HG03135 (cell line): ENCODE results near the gene PREP.
A peak's percentile ranks its signal among the peaks of the same experiment; 100 is the strongest.
"Not testable (repeated sequence)": the region's sequence is repeated elsewhere in the genome, so short reads cannot be mapped to it uniquely, and the experiment has no call there.

Experiments
- ATAC-seq: cut with Tn5 transposase; IDR thresholded peaks from one replicate; pipeline ENCODE4 v1.9.1; 2021; ENCODE audit warnings: mild to moderate bottlenecking, moderate library complexity; ENCODE audit not compliant: unreplicated experiment

PREP gene

DNA sequence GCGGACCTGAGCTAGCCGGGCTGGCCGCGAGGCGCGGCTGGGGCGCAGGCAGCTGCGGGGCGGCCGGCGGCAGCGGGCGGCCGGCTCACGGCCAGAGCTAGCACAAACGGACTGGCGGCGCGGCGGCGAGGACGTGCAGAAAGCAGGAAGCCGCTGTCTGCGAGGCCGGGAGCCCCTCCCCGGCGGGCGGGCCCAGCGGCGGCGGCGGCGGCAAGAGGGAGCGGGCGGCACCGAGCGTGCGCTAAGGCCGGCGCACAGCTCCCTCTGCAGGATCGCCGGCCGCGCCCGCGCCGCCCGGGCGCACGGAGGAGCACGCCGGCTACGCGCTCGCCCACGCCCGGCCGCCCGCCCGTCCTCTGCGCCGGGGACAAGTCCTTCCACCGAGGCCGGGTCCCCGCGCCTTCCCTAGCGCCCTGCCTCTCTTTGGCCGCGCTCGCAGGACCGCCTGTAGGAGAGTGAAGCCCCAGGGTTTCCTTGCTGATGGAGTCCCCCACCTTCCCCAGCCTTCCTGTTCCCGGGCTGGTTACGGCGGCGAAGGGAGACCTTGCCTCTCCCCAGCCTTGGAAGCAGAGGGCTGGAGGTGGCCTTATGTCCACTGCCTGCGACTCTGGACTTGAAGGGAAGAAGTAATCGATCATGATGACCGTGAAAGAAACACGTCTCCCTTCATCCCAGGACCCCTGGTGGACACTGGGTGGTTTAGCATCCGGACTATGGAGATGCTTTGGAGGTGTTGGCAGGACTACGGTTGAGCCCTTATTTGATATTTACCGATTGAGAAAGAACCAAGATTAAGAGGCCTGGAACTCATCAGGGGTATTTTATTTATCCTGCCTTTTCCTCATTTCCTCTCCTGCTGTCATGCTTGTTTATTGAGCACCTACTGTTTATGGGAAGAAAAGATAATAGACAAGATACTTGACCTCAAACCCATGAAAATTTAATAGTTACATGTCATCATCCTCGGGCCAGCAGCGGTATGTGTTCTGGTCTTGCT lies at the start of gene PREP:
Gene PREP, minus strand, starts transcription at position 144 of the 997 bp plus-strand sequence. CDS start 191 bp downstream, outside the sequence.
- ATAC-seq: peak; percentile 95

DNA sequence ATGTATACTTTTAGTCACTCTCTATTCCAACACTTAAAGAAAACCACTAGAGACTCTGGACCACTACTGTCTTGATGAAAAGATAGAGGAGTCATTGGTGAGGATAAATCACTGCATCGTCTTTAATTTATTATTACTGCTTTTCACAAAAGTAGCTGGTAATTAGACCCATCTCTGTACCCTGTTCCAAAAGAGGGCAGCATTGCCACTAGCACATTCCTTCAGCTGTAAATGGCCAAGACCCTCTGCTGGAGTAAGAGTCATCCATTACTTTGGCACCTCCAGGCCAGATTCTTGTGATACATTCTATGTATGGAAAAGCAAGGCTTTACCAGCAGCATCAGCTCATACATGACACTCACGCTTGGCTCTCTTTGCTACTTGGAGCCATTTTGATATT lies 49.5 kb upstream of the PREP start:
- ATAC-seq: no peak

DNA sequence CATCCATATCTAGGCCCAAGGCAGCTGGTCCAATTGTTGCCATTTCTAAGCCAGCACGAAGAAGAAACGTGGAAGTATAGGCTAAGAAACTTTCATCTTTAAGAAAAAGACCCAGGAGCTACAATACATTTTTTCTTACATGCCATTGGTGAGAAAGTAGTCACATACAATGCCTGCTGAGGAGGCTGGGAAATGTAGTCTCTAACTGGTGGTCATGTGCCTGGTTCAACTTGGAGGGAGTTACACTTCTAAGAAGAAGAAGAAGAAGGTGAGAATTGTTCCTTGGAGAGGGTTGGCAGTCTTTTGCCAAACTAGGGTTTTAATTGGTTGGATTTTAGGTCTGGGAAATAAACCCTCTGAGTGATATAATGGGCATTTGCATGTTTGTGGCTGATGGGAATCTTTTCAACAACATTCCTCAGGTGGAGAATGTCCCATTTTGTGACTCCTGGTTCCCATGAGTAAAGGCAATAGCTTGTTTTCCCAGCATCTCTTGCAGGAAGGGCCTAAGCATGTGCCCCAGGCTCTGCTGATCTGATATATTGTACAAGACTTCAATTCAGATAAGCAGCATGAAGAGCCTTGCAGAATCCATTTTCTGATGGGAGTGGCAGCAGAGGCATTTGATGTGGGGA lies 47.0 kb upstream of the PREP start:
- no peak for ATAC-seq

DNA sequence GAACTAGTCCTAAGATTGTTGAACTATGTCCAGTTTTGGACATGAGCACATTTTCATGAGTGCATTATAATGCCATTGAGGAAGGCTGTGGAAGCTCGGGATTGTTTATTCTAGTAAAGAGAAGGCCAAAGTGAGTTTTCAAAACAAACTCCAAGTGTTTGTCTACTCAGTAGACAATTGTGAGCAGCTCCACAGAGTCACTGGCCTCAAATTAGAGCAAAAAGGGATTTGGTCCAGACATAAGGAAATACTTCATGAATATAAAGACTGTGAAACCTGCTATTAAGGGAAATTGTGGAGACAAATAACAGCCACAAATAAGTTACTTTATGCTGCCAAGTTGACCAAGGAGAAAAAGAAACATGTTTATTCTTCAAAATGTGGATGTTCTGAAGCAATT lies 42.6 kb upstream of the PREP start:
- ATAC-seq: no peak

DNA sequence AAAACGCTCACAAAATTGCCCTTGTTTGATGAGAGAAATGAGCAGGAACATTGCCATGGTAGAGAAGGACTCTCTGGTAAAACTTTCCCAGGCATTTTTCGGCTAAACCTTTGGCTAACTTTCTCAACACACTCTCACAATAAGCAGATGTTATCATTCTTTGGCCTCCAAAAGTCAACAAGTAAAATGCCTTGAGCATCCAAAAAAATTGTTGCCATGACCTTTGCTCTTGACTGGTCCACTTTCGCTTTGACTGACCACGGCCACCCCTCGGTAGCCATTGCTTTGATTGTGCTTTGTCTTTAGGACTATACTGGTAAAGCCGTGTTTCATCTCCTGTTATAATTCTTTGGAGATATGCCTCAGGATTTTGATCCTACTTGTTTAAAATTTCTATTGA lies 41.1 kb upstream of the PREP start:
- ATAC-seq: no peak

DNA sequence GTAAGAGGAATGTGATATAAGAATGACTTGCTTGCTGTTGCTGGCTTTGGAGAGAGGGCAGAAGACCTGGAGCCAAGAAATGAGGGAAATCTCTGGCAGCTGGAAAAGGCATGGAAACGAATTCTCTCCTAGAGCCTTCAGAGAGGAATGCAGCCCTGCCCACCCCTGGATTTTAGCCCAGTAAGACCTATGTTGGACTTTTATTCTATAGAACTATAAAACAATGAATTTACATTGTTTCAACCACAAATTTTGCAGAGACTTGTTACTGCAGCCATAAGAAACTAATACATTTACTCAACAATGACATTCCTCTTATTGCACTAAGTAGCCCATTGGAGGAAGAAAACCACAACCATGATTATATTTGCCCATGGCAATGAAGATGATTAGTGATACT lies 39.5 kb upstream of the PREP start:
- ATAC-seq: no peak

DNA sequence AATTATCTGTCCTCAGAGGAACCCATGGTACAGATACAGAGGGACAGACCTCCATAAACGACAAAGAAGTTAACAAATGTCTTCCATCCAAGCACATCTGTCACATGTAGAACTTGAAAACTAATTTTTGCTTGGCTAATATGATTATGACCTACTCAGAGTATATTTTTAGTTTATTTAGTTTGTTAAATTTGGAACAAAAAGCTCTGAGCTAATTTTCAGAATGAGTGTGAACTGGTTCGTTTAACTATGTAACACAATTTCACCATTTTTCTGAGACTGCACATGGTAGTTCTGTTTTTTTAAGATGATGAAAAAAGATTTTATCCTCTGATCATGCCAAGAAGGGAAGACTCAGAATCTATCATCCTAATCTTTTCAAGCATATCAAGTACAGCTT lies 34.4 kb upstream of the PREP start:
- ATAC-seq: no peak

DNA sequence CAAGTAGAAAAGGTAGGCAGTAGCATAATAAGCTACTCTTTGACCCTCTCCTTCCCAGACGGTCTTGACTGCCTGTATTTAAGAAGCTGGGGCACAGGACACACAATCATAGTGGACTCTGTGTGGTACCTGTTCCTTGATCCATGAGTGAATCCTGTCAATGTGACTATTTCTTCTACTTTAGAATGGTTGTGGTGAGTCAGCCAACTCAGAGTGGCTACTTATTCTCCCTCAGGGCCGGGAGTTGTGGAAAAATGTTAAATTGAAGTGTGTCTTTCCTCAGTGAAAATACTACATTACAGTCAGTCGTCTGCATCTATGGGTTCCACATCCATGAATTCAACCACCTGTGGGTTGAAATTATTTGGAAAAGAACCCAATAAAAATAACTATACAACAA lies 30.8 kb upstream of the PREP start:
- no peak for ATAC-seq

DNA sequence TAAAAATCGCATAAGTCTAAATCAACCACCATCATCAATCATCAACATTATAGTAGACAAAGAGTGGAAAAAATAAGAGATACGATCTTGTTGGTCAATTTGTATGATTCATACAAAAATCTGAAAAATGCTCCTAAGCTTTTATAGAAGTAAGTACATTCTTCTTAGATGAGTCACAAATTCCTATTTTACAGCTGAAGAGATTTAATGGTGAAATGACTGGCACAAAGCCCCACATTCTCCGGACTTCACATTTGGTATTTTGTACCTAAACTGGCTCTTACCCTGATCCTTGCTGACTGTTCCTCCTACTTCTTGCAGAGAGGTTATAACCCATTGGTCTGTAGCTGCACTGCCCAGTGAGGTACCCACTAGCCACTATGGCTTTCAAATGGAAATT lies 29.9 kb upstream of the PREP start:
- ATAC-seq: no peak

DNA sequence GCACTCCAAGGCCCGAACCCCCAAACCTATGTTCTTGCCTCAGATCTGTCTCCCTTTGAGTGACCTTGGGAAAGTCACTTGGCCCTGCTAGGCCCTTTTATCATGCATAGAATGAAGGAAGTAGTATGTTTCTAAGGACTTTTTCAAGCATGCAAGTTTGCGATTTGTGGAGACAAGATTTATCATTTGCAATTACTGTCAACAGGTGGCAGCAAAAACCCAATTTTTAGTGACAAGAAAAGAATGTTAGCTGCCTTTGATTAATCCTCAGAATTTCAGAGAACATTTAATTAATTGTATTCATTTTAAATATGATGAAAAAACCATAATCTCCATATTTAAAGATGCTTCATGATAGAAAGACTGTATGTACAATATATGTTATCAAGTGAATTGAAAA lies 28.3 kb upstream of the PREP start:
- ATAC-seq: no peak

DNA sequence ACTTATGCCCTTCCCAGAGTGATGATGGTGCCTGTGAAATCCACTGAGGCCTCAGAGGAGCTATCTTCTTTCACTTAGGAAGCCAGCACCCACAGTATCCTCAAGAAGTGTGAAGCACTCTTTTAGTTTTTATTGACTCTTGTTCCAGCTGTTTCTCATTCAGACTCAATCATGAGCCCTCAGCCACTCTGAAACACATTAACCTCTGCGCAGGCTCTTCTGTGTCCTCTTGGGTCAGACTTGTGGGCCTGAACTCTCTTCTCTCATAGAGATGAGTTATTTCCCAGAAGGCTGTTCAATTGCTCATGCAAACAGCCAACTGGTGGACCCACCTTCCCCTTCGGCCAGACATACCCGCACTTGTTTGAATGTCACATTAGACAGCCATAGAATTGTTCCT lies 27.8 kb upstream of the PREP start:
- no peak for ATAC-seq

DNA sequence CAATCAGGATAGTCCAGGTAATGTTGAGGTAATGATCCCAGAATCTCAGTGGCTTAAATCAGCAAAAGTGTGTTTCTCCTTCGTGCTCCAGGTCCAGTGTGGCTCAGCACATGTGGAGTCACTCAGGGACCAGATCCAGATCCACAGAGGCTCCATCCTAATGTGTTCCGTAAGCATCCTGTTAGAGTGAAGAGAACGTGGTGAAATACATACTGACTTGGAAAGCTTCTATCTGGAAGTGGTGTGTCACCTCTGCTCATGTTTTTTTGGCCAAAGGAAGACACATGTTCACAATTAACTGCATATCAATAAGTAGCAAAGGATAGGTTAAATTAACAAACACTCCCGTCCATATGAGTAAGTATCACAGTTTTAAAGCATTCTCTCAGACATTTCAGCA lies 26.8 kb upstream of the PREP start:
- no peak for ATAC-seq

DNA sequence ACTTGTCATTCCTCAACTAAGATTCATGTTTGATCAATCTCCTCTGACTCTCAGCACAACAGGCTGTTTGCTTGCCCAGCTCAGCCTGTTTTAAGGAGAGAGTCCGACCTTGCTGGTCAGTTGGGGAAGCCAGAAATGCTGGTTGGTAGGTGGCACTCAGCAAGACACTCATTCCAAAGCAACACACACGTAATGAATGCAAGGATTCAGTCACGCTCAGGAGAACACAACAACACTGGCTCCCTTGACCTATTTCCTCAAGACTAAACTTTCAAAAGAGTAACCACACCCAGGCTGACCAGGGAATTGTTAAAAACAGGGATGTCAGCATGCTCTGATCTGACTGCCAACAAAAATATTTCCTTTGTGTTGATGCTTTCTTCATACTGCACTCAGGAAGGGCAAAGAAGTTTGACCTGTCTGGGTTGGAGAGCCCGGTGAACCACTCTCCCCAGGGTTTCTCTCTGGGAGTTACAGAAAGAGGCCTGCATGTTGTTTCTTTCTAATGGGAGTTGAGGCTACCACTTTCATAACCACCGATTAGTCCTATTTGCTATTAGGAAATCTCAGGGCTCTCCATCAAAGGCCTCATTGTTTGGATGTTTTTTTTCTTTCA lies 25.6 kb upstream of the PREP start:
- ATAC-seq: no peak

DNA sequence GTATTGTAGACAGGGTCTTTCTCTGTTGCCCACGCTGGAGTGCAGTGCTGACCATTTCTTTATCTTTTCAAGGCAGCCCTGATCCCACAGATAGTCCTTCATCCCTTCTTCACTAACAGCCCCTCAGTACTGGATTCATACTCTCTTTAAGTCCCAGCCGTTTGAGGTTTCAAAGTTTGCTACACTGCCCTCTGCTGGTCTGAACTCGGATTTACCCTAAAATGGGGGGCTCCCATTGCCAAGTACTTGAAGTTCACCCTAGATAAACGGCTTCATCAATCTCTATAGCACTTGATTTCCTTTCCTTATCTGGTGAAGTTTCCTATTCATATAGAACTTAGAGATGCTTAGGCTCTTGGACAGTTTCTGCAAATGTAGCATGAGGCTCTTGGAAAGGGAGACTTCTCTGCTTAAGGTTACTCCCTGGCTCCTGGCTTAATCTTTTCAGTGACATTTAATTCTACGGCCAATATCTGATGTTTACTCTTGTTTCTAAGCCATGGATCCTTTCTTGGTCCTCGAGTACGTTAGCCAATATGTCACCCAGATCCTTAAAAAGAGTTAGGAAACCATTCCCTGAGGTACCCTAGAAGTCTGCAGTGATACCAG lies 21.4 kb upstream of the PREP start:
- no peak for ATAC-seq

DNA sequence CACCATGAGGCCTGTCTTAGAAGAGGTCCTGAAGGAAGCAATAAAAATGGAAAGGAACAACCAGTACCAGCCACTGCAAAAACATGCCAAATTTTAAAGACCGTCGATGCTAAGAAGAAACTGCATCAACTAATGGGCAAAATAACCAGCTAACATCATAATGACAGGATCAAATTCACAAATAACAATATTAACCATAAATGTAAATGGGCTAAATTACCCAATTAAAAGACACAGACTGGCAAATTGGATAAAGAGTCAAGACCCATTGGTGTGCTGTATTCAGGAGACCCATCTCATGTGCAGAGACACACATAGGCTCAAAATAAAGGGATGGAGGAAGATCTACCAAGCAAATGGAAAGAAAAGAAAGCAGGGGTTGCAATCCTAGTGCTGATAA lies 14.1 kb upstream of the PREP start:
- ATAC-seq: not testable (repeated sequence)

DNA sequence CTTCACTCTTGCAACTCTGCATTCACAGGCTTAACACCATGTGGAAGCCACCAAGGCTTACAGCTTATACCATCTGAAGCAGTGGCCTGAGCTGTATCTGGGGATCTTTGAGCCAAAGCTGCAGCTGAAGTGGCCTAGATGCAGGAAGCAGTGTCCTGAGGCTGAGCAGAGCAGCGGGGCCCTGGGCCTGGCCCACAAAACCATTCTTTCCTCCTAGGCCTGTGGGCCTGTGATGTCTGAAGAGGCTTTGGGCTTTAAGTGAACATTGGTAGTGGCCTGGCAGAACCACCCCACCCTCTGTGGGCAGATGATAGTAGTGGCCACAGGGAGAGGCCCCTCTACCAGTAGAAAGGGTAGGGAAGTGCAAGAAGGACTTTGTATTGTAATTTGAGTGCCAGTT lies 6.9 kb upstream of the PREP start:
- no peak for ATAC-seq

DNA sequence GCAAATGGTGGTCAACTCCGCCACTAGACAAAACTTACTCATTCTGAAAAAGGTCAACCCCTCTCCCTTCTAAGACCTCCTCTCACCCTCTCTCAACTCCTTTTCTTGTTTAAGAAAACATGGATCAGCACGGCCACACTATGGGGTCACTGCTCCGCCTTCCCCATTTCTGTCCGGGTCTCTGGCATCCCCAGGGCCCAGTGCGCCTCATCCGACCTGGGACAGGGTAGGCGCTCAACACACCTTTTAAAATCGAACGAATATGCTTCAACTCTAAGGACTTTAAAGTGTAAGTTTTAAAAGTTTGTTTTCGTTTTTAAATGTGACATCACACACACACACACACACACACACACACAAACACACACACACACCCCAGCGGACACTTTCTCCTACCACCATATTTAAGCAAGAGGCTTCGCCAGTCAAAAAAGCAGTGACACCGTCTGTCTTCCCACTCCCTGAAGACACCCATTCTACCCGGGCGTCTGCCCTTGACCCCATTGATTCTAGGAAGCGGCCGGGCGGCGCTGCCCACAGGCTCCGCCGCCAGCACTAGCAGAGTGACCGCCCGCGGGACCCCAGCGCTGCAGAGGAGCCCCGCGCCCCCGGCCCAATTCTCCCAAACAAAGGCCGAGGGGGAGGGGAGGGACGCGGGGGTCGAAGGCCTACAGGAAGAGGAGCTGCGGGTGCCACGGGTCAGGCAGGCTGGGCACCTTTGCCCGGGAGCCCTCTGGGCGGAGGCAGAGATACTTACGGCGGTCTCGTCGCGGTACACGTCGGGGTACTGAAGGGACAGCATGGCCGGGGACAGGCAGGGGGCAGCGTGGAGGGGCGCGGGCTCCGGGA lies 568 bp downstream of the PREP start:
- peak; percentile 13 for ATAC-seq

DNA sequence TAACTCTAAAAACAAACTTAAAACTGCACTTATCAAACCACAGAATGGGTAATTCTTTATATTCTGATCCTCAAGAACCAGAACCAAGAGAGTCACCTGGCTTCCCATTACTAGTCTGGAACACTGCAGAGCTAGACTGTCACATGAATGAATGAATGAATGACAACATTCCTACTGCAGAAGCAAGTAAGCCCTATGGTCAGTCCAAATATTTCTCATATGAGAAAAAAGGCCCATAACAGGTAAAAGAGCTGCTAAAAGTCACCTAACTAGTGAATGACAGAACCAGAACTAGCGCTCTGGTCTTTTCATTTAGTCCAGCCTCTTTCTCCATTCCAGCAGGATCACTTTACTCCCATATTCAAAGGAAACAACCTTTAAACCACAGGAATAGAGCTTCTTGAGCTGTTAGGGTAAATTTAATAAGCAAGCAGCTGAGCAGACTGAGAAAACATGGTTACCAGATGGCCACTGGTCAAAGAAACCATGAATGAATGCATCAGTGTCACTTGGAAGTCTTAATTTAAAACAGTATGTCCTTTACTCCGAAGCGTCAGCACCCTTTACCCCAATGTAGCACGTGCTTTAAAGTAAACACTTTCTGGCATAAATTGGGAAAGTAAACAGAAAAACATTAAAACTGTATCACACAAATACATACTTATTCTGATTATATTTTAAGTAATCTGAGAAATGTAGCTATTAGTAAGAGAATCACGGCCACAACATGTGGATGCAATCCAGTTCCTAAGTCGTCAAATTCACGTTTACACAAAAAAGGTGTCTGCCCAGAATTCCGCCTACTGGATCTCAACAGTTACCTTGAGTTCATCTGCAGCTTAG lies 1.4 kb downstream of the PREP start:
- ATAC-seq: no peak

DNA sequence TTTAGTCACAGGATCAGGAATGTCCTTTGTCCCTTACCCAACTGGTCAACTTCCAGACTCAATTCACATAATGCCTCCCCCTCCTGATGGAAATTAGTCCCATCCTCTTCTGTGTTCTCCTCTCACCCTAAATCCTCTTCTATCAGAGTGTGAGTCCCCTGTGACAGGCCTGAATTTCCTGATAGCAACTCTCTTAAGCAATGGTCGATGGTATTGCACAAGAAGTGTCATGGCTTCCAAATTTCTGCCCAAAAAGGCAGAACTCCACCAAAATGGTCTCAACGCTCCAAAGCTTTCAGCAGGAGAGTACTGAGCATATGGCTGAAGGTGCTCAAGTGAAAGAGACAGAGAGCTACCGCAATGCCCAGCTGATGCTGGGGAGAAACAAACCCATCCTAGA lies 2.4 kb downstream of the PREP start:
- ATAC-seq: no peak

DNA sequence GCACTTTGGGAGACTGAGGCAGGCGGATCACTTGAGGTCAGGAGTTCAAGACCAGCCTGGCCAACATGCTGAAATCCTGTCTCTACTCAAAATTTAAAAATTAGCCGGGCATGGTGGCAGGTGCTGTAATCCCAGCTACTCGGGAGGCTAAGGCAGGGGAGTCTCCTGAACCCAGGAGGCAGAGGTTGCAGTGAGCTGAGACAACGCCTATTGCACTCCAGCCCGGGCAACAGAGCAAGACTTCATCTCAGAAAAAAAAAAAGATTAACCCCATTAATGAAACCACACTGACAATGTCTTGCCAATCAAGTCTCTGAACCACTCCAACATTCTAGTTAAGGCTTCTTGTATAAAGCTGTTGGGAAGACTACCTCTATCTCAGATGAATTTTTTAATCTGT lies 4.0 kb downstream of the PREP start:
- ATAC-seq: no peak
